Measurements from ENCODE around the gene CSF1. TPM values are rescaled to one million over a fixed set of nuclear protein-coding genes. Genes with fewer than 3 reads are reported as not detected.

Gene CSF1
- total and polyA plus RNA-seq, 7 donors = 3.7 to 14.7 (median 10.6) TPM

- Histone ChIP-seq H3K27me3 (ENCODE audit: insufficient read depth in 3 of 3, low read length in 2 of 3) (no peaks in the 10 kb centered on the region), H3K36me3 (ENCODE audit: insufficient read depth in 1 of 2, low read depth in 1 of 2) (no peaks in the 10 kb centered on the region), H3K9me3 (no peaks in the 10 kb centered on the region), H3K4me1 (no peaks in the 10 kb centered on the region), H3K27ac (no peak overlapping the region), H3K4me3 (no peak overlapping the region)
- WGBS, 3 donors = 92 to 95% (median 93%) methylated on average over 3 of the region's 3 CpGs
- intact Hi-C loops (cut with DNase I) = loop anchor here in 1 of 2 donors (2.0 kb wide), 1 partner anchor 62 kb away; no protein-coding TSS in a partner anchor
- ATAC-seq = no peak
- no peak for DNase-seq
- TF ChIP-seq, protein P1, sequence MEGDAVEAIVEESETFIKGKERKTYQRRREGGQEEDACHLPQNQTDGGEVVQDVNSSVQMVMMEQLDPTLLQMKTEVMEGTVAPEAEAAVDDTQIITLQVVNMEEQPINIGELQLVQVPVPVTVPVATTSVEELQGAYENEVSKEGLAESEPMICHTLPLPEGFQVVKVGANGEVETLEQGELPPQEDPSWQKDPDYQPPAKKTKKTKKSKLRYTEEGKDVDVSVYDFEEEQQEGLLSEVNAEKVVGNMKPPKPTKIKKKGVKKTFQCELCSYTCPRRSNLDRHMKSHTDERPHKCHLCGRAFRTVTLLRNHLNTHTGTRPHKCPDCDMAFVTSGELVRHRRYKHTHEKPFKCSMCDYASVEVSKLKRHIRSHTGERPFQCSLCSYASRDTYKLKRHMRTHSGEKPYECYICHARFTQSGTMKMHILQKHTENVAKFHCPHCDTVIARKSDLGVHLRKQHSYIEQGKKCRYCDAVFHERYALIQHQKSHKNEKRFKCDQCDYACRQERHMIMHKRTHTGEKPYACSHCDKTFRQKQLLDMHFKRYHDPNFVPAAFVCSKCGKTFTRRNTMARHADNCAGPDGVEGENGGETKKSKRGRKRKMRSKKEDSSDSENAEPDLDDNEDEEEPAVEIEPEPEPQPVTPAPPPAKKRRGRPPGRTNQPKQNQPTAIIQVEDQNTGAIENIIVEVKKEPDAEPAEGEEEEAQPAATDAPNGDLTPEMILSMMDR (IDR thresholded peaks at IDR 0.05) = no peak
Observed at GRCh38 chr1:109969146-109969829, 58.6 kb downstream of the CSF1 start.

- H3K27ac ChIP-seq = no peak overlapping the region
- ATAC-seq = no peak
- no peak overlapping the region for H3K4me3 ChIP-seq
- WGBS, 3 donors = 84 to 91% (median 90%) methylated on average over 3 of the region's 3 CpGs
- no peaks in the 10 kb centered on the region for H3K4me1 ChIP-seq
- DNase-seq = no peak
- H3K27me3 ChIP-seq (ENCODE audit: insufficient read depth in 3 of 3, low read length in 2 of 3) = no peaks in the 10 kb centered on the region
- H3K9me3 ChIP-seq = no peaks in the 10 kb centered on the region
- TF ChIP-seq, protein P1 (IDR thresholded peaks at IDR 0.05) = no peak
- intact Hi-C loops (cut with DNase I) = loop anchor here in 1 of 2 donors (2.0 kb wide), 1 partner anchor 63 kb away; no protein-coding TSS in a partner anchor
- H3K36me3 ChIP-seq (ENCODE audit: insufficient read depth in 1 of 2, low read depth in 1 of 2) = no peaks in the 10 kb centered on the region
Observed at GRCh38 chr1:109969907-109970306, 59.3 kb downstream of the CSF1 start.

- WGBS, 3 donors = 33 to 47% (median 44%) methylated on average over 1 of the region's 1 CpG
- Histone ChIP-seq H3K27me3 (ENCODE audit: insufficient read depth in 3 of 3, low read length in 2 of 3) (no peaks in the 10 kb centered on the region), H3K9me3 (no peaks in the 10 kb centered on the region), H3K4me1 (peaks cover 12% of the 10 kb centered on the region), H3K27ac (no peak overlapping the region), H3K4me3 (no peak overlapping the region), H3K36me3 (ENCODE audit: insufficient read depth in 1 of 2, low read depth in 1 of 2) (no peaks in the 10 kb centered on the region)
- TF ChIP-seq, protein P1 (IDR thresholded peaks at IDR 0.05) = no peak
- intact Hi-C loops (cut with DNase I) = no loop called here
- ATAC-seq (no peak), DNase-seq (no peak)
Observed at GRCh38 chr1:109971559-109971958, 60.9 kb downstream of the CSF1 start.

DNA sequence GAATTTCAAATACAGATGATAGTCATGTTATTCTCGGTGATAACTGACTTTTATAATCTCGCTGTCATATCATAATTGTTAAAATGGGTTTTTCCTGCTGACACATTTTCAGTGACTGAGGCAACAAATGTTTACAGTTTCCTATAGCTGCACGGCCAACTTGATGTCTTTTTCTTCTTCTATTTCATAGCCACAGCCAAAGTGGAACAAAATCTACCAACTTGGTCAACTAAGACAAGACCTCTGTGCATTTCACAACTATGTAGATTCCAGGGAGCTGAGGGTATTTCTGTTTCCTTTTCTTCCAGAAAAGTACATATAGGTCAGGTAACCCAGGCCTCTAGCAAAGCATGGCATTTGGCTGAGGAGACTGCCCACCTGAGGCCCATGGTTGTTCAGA lies 63.5 kb downstream of the CSF1 start:
- Histone ChIP-seq H3K9me3 (no peaks in the 10 kb centered on the region), H3K27ac (no peak overlapping the region), H3K4me1 (peaks cover 12% of the 10 kb centered on the region), H3K4me3 (no peak overlapping the region), H3K27me3 (ENCODE audit: insufficient read depth in 3 of 3, low read length in 2 of 3) (no peaks in the 10 kb centered on the region), H3K36me3 (ENCODE audit: insufficient read depth in 1 of 2, low read depth in 1 of 2) (no peaks in the 10 kb centered on the region)
- TF ChIP-seq, protein P1 (IDR thresholded peaks at IDR 0.05) = no peak
- 92 to 99% (median 99%) methylated on average over 3 of the region's 3 CpGs for WGBS, 3 donors
- DNase-seq = no peak
- intact Hi-C loops (cut with DNase I) = no loop called here
- ATAC-seq = no peak

DNA sequence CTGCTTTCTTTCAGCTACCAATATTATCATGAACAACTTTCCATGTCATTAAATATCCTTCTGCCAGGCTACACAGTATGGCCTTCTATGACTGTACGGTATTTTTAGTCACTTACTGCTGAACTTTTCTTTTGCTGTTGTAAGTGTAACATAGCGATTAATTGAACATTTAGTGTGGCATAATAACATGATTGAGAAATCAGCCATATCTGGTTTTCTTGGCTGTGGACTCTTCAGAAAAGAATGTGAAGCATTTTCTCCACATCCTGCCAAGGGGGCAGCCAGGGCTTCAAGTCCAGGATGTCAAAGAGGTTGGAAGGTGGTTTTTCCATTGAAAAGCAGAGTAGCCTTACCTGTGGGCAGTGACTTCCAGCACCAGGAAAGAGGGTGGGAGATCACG lies 65.1 kb downstream of the CSF1 start:
- intact Hi-C loops (cut with DNase I) = no loop called here
- ATAC-seq = peak; percentile 65 to 77 (median 74)
- WGBS, 3 donors = 31 to 51% (median 44%) methylated on average over 3 of the region's 3 CpGs

More for the DNA sequence above, 65.1 kb downstream of the CSF1 start:
- TF ChIP-seq, protein P1 (IDR thresholded peaks at IDR 0.05) = no peak
- Histone ChIP-seq H3K27me3 (ENCODE audit: insufficient read depth in 3 of 3, low read length in 2 of 3) (no peaks in the 10 kb centered on the region), H3K27ac (no peak overlapping the region), H3K9me3 (no peaks in the 10 kb centered on the region), H3K4me3 (no peak overlapping the region), H3K4me1 (peaks cover 23% of the 10 kb centered on the region), H3K36me3 (ENCODE audit: insufficient read depth in 1 of 2, low read depth in 1 of 2) (no peaks in the 10 kb centered on the region)
- no peak for DNase-seq
